GM10266 (cell line): ENCODE results near the gene MSANTD4.
"Not testable (repeated sequence)": the region's sequence is repeated elsewhere in the genome, so short reads cannot be mapped to it uniquely, and the experiment has no call there.

Experiments used
- DNase-seq: peaks from one replicate; pipeline ENCODE4 v3.0.0; 2012; ENCODE audit errors: extremely low spot score
- TF ChIP-seq, protein P1 (sequence below): IDR thresholded peaks from 2 replicates; pipeline ENCODE4 v1.5.1; 2012; ENCODE audit warnings: mild to moderate bottlenecking, low read depth; ENCODE audit not compliant: control insufficient read depth, insufficient read depth; ENCODE audit errors: missing control alignments

The MSANTD4 gene

DNA sequence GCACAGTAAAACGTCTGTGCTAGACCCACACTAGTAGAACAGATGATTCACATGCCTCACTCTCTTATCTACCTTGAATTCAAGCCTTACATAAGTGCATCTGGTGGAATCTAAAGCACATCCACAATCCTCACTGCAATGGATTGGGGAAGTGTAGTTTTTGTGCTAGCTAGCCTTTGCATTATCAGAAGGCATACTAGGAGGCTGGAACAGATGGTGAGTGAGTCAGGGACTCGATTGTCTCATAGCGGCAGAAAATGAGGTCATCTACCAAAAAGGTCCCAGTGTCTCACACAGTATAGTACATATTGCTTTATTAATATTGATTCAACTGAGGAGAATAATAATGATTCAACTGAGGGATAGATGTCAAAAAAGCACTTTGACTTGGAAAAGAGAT is 9.3 kb downstream of the MSANTD4 start:
- TF ChIP-seq, protein P1, sequence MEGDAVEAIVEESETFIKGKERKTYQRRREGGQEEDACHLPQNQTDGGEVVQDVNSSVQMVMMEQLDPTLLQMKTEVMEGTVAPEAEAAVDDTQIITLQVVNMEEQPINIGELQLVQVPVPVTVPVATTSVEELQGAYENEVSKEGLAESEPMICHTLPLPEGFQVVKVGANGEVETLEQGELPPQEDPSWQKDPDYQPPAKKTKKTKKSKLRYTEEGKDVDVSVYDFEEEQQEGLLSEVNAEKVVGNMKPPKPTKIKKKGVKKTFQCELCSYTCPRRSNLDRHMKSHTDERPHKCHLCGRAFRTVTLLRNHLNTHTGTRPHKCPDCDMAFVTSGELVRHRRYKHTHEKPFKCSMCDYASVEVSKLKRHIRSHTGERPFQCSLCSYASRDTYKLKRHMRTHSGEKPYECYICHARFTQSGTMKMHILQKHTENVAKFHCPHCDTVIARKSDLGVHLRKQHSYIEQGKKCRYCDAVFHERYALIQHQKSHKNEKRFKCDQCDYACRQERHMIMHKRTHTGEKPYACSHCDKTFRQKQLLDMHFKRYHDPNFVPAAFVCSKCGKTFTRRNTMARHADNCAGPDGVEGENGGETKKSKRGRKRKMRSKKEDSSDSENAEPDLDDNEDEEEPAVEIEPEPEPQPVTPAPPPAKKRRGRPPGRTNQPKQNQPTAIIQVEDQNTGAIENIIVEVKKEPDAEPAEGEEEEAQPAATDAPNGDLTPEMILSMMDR = no peak
- DNase-seq = no peak

DNA sequence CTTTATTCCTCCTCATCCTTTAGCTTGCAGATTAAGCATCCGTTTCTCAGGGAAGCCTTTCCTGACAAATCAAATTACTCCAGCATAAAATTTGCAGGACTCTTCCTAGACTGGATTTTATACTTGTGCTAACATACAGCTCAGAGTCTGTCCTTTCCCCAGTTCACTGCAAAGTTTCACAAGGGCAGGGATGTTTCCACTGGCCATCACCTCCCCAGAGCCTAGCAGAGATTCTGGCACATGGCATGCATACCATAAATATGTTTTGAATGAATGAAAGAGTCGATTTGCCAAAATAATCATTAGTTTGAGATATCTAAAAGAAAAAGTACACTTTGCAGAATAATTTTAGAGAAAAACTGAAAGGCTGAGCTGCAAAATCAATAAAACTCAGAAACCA is 10.6 kb downstream of the MSANTD4 start:
- no peak for DNase-seq
- TF ChIP-seq, protein P1 = no peak

DNA sequence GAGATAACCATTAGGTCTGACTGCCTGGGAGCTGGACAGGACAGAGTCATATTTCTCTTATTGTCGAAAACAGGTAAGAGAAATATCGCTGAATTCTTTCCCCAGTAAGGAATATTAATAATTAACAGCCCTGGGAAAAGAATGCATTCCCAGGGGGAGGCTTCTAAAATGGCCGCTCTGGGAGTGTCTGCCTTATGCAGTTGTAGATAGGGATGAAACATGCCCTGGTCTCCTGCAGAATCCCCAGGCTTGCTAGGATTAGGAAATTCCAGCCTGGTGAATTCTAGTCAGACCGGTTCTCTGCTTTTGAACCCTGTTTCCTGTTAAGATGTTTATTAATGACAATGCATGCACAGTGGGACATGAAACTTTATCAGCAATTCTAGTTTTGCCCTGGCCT is 18.9 kb downstream of the MSANTD4 start:
- not testable (repeated sequence) for DNase-seq

DNA sequence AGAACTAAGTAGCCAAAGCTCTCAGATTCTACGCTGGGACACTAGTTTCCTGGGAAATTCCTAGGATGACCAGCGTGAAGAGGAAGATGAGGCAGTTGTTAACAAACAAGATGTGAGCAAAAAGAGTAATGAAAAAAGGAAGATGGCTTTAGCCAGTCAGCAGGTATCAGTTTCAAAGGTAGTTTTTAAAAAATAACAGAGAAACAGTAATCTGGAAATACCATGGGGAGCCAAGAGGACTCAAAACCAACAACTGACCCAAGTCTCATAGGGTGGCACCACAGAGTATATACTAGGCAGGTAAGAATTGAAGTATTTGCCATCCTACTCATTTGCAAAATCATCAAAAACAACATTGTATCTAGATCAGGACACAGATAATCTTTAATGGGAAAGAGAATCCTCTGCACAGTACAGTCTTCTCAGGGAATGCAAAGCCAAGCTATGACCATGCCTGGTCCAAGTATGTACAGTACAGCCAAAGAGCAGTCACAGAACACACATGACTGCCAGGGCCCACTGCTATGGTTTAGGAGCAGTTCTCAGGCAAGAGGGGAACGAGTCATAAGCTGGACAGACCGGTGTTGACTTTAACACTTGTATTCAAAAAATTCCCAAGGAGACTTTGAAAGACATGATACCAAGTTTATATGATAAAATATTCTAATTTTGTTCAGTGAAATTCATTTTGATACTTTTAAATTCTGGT is 20.6 kb downstream of the MSANTD4 start:
- TF ChIP-seq, protein P1 = no peak
- no peak for DNase-seq

DNA sequence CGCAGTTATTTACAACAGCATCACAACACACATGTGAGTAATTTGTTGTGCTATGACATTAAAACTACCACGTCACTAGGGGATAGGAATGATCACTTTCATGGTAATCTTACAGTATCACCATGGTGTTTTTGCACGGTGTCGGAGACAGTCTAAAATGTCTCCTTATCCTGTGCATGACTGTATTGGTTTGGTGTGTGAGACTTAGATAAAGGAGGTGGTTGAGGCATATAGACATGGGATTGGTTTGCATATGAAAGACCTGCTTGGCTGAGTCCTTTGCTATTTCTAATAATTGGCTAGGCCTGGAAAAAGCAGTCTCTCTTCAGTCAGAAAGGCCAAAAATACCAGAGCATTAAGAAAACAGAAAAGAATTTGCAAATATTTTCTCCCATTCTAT is 30.2 kb downstream of the MSANTD4 start:
- no peak for DNase-seq
- TF ChIP-seq, protein P1 = no peak

DNA sequence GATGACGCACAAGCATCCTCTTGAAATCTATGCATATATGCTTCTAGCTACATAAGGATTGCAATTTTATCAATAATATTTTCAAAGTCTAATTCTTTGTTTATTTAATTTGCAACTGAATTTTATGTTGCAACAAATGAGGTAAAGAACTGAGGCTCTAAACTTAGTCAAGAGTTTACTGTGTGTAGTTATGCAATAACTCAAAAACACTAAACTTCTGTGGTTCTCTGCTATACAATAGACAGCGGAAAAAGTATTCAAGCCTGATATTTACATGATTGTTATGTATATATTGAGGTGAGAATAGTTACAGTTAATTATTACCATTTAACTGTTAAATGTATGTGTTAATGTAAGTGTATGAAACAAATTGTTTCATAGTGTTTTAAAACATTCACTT is 32.9 kb downstream of the MSANTD4 start:
- TF ChIP-seq, protein P1 = no peak

DNA sequence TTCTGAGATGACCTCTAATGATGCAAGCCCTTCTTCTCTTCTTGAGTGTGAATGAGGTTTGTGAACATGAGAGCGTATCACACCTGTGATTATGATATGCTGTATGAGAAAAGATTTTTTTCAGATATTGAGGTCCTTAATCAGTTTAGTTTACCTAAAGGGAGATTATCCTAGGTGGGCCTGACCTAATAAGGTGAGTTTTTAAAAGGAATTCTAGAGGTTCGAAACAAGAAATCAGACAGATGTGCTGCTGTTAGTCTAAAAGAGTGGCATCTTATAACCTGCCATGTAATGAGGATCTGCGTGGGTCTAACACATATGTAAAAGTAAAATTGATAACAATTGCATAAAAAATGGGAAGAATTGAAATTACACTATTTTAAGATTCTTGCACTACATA is 33.8 kb downstream of the MSANTD4 start:
- DNase-seq = no peak
- TF ChIP-seq, protein P1 = no peak

More for the DNA sequence above, 32.9 kb downstream of the MSANTD4 start:
- no peak for DNase-seq

DNA sequence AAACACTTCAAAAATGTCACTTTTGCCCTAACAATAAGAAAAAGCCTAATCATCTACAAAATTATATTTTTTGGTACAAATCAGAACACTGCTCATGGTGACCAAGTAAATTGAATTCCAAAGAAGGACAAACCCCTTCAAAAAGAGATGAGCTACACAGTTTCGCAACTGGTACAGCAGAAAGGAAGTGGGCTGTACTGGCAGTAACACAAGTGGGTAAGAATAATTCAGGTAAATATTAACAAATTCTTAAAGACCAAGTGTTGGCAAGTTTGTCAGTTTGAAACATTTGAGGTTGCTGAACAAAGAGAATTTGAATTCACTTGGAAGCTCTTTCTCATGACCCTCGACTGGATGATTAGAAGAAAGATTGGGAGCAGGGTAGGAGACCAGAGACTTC is 35.5 kb downstream of the MSANTD4 start:
- TF ChIP-seq, protein P1 = no peak
- no peak for DNase-seq
